ENCODE results near the gene TTLL11. TPM values are rescaled to one million over a fixed set of nuclear protein-coding genes. Genes with fewer than 3 reads are reported as not detected.

TTLL11 gene
- total RNA-seq, 1 experiment from 2014 or later = 1.5 TPM

DNA sequence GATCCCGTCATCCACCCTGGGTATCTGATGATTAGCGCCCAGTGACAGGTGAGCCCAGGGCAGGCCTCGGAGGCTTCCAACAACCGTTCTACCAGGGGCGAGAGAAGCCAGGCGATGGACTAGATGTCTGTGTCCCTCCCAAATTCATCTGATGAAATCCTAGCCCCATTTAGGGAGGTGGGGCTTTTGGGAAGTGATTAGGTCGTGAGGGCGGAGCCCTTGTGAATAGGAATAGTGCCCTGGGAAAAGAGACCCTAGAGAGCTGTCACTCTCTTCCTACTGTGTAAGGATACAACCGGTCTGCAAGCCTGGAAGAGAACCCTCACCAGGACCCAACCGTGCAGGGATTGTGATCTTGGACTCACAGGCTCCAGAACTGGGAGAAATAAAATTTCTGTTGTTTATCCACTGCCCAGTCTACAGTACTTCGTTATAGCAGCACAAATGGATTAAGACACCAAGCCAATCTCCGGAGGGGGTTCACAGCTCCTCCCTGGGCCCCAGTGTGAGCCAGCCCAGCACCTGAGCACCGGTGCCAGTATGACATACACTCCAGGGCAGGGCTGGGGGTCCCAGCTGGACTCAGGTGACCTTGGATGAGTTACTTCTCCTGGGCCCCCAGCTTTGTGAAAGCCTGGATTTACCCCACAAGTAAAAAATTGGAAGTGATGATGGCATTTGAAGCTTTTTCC lies 279.4 kb downstream of the TTLL11 start:
- H4K5ac ChIP-seq (ENCODE audit: insufficient read length, low read depth, low read length) = no peak overlapping the region
- H3K4me1 ChIP-seq (ENCODE audit: insufficient read depth, low read length) = peaks cover 4% of the 10 kb centered on the region; the same call in 1 of the 2 replicates
- H3K27me3 ChIP-seq (ENCODE audit: insufficient read depth, low read length) = no peaks in the 10 kb centered on the region
- no peak overlapping the region for H4K91ac ChIP-seq (ENCODE audit: insufficient read length, low read depth, low read length)
- H3T11ph ChIP-seq (ENCODE audit: low read length) = no peak overlapping the region
- H3K4ac ChIP-seq (ENCODE audit: low read depth, low read length) = no peak overlapping the region
- no CpG with 5 or more reads among the region's 13 CpGs for WGBS (ENCODE audit: extremely low coverage, insufficient read length, low lambda C conversion rate)
- H3K27me3 Mint-ChIP-seq (ENCODE audit: low read depth) = peaks cover 8% of the 10 kb centered on the region
- peaks cover 43 to 52% of the 10 kb centered on the region in 2 experiments for H3K4me1 Mint-ChIP-seq
- no peak overlapping the region for H3K4me2 ChIP-seq (ENCODE audit: insufficient read depth, insufficient read length, low read length)
- no peak overlapping the region for H3K27ac ChIP-seq (ENCODE audit: insufficient read length, low read depth, low read length)
- no peaks in the 10 kb centered on the region for H3K23me2 ChIP-seq (ENCODE audit: insufficient read length, low read depth, low read length, poor library complexity, severe bottlenecking)
- TF ChIP-seq, protein P1, sequence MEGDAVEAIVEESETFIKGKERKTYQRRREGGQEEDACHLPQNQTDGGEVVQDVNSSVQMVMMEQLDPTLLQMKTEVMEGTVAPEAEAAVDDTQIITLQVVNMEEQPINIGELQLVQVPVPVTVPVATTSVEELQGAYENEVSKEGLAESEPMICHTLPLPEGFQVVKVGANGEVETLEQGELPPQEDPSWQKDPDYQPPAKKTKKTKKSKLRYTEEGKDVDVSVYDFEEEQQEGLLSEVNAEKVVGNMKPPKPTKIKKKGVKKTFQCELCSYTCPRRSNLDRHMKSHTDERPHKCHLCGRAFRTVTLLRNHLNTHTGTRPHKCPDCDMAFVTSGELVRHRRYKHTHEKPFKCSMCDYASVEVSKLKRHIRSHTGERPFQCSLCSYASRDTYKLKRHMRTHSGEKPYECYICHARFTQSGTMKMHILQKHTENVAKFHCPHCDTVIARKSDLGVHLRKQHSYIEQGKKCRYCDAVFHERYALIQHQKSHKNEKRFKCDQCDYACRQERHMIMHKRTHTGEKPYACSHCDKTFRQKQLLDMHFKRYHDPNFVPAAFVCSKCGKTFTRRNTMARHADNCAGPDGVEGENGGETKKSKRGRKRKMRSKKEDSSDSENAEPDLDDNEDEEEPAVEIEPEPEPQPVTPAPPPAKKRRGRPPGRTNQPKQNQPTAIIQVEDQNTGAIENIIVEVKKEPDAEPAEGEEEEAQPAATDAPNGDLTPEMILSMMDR (conservative IDR thresholded peaks at IDR 0.05) = no peak
- H3K79me2 ChIP-seq (ENCODE audit: insufficient read depth, low read length) = no peaks in the 10 kb centered on the region
- H3K4me3 Mint-ChIP-seq = no peak overlapping the region
- H2BK12ac ChIP-seq (ENCODE audit: insufficient read length, low read depth, low read length) = no peak overlapping the region
- H3K14ac ChIP-seq (ENCODE audit: insufficient read depth, low read length) = no peak overlapping the region
- no peak overlapping the region for H2BK20ac ChIP-seq (ENCODE audit: low read depth, low read length, poor library complexity, severe bottlenecking)
- no peaks in the 10 kb centered on the region for H3K9me3 ChIP-seq (ENCODE audit: control insufficient read depth, low read depth, low read length)
- H4K8ac ChIP-seq (replicated peaks; ENCODE audit: insufficient read length, low read depth, low read length) = no peak overlapping the region
- H2BK5ac ChIP-seq (ENCODE audit: insufficient read length, low read length) = no peak overlapping the region
- H3K9me3 Mint-ChIP-seq = peaks cover 0 to 4% of the 10 kb centered on the region in 2 experiments; a peak in 1 of 5 replicates
- no peak for DNase-seq
- H2BK15ac ChIP-seq (ENCODE audit: low read depth, low read length) = no peak overlapping the region
- H3K36me3 Mint-ChIP-seq (ENCODE audit: insufficient read depth in 1 of 3, low read depth in 3 of 3) = no peaks in the 10 kb centered on the region
- H4K20me1 ChIP-seq (ENCODE audit: control insufficient read depth, insufficient read depth, insufficient read length) = no peaks in the 10 kb centered on the region
- H2AK5ac ChIP-seq (ENCODE audit: insufficient read length, low read length) = no peak overlapping the region
- no peak overlapping the region for H2AFZ ChIP-seq (ENCODE audit: low read length)
- no peak overlapping the region for H2BK120ac ChIP-seq (ENCODE audit: low read depth, low read length, poor library complexity, severe bottlenecking)
- H3K23ac ChIP-seq (ENCODE audit: insufficient read length, low read depth, low read length) = no peak overlapping the region
- H3K9ac ChIP-seq (ENCODE audit: extremely low read depth, insufficient read length, low read length) = no peak overlapping the region
- no peak overlapping the region for H3K56ac ChIP-seq (ENCODE audit: insufficient read length, low read depth, low read length)
- H3K18ac ChIP-seq (ENCODE audit: insufficient read length, low read depth, low read length) = no peak overlapping the region
- H3K27ac Mint-ChIP-seq = no peak overlapping the region
- no peaks in the 10 kb centered on the region for H3K79me1 ChIP-seq (ENCODE audit: insufficient read depth, low read depth, low read length, poor library complexity, severe bottlenecking)

All from H9 (cell line).